ENCODE measurements around the gene HGF.

HGF gene

DNA sequence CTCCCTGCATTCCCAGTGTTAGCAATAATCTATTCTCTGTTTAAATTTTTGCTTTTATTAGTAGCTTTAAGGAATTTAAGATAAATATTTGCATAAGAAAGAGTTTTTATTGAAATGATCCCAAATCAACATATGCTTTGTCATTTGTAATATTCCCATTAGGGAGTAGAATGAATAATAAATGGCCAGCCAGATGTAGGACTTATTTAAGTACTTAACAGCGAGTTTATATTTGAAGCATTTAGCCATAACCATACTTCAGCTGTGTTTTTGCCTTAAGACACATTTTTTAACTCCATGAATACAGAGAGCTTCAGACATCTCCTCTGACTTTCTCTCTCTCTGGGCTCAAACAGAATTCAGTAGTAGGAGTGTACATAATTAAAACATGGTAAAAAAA is 103.6 kb downstream of the HGF start:
- Histone ChIP-seq H3K4me3 (ENCODE audit: low read length, poor library complexity, severe bottlenecking) (no peak overlapping the region), H3F3A (ENCODE audit: low read depth) (no peaks in the 10 kb centered on the region), H3K9ac (ENCODE audit: low read depth, low read length, poor library complexity, severe bottlenecking) (no peak overlapping the region), H3K36me3 (ENCODE audit: insufficient read depth, low read length) (no peaks in the 10 kb centered on the region), H3K79me2 (ENCODE audit: insufficient read depth, low read length) (no peaks in the 10 kb centered on the region), H4K20me1 (ENCODE audit: insufficient read depth, low read length, poor library complexity, severe bottlenecking) (no peaks in the 10 kb centered on the region), H3K4me2 (ENCODE audit: low read depth, low read length, poor library complexity, severe bottlenecking) (no peak overlapping the region), H3K27me3 (ENCODE audit: insufficient read depth, low read length, poor library complexity, severe bottlenecking) (no peaks in the 10 kb centered on the region), H3K9me3 (ENCODE audit: insufficient read depth, low read depth, low read length) (no peaks in the 10 kb centered on the region), H2AFZ (ENCODE audit: low read length) (no peak overlapping the region), H3K4me1 (ENCODE audit: insufficient read depth, low read length, poor library complexity, severe bottlenecking) (no peaks in the 10 kb centered on the region), H3K9me2 (replicated peaks; ENCODE audit: low read depth, low read length) (no peaks in the 10 kb centered on the region)
- no peak for TF ChIP-seq CTCF (conservative IDR thresholded peaks at IDR 0.05; ENCODE audit: low read length)
- no peak for TF ChIP-seq EZH2phosphoT487 (IDR thresholded peaks at IDR 0.05; ENCODE audit: borderline replicate concordance)

- no peaks in the 10 kb centered on the region for H3F3A ChIP-seq (ENCODE audit: low read depth)
- H4K20me1 ChIP-seq (ENCODE audit: insufficient read depth, low read length, poor library complexity, severe bottlenecking), result no peaks in the 10 kb centered on the region
- no peaks in the 10 kb centered on the region for H3K79me2 ChIP-seq (ENCODE audit: insufficient read depth, low read length)
- H3K9ac ChIP-seq (ENCODE audit: low read depth, low read length, poor library complexity, severe bottlenecking), result no peak overlapping the region
- no peak overlapping the region for H3K4me3 ChIP-seq (ENCODE audit: low read length, poor library complexity, severe bottlenecking)
- TF ChIP-seq CTCF (conservative IDR thresholded peaks at IDR 0.05; ENCODE audit: low read length) (no peak), EZH2phosphoT487 (IDR thresholded peaks at IDR 0.05; ENCODE audit: borderline replicate concordance) (no peak)
- H3K9me3 ChIP-seq (ENCODE audit: insufficient read depth, low read depth, low read length), result no peaks in the 10 kb centered on the region
- no peak overlapping the region for H3K4me2 ChIP-seq (ENCODE audit: low read depth, low read length, poor library complexity, severe bottlenecking)
- H3K27me3 ChIP-seq (ENCODE audit: insufficient read depth, low read length, poor library complexity, severe bottlenecking), result no peaks in the 10 kb centered on the region
- no peaks in the 10 kb centered on the region for H3K9me2 ChIP-seq (replicated peaks; ENCODE audit: low read depth, low read length)
- no peaks in the 10 kb centered on the region for H3K36me3 ChIP-seq (ENCODE audit: insufficient read depth, low read length)
- no peaks in the 10 kb centered on the region for H3K4me1 ChIP-seq (ENCODE audit: insufficient read depth, low read length, poor library complexity, severe bottlenecking)
- H2AFZ ChIP-seq (ENCODE audit: low read length), result no peak overlapping the region
Measured at GRCh38 chr7:81665236-81665635, 104.6 kb downstream of the HGF start.

GRCh38 chr7:81664304-81664703 is 105.5 kb downstream of the HGF start:
- Histone ChIP-seq H3K9ac (ENCODE audit: low read depth, low read length, poor library complexity, severe bottlenecking) (no peak overlapping the region), H3K79me2 (ENCODE audit: insufficient read depth, low read length) (no peaks in the 10 kb centered on the region), H3K9me3 (ENCODE audit: insufficient read depth, low read depth, low read length) (no peaks in the 10 kb centered on the region), H3K4me3 (ENCODE audit: low read length, poor library complexity, severe bottlenecking) (no peak overlapping the region), H3K36me3 (ENCODE audit: insufficient read depth, low read length) (no peaks in the 10 kb centered on the region), H2AFZ (ENCODE audit: low read length) (no peak overlapping the region), H3K27me3 (ENCODE audit: insufficient read depth, low read length, poor library complexity, severe bottlenecking) (no peaks in the 10 kb centered on the region), H3F3A (ENCODE audit: low read depth) (no peaks in the 10 kb centered on the region), H3K4me2 (ENCODE audit: low read depth, low read length, poor library complexity, severe bottlenecking) (no peak overlapping the region), H3K9me2 (replicated peaks; ENCODE audit: low read depth, low read length) (no peaks in the 10 kb centered on the region), H3K4me1 (ENCODE audit: insufficient read depth, low read length, poor library complexity, severe bottlenecking) (no peaks in the 10 kb centered on the region), H4K20me1 (ENCODE audit: insufficient read depth, low read length, poor library complexity, severe bottlenecking) (no peaks in the 10 kb centered on the region)
- TF ChIP-seq CTCF (conservative IDR thresholded peaks at IDR 0.05; ENCODE audit: low read length) (no peak), EZH2phosphoT487 (IDR thresholded peaks at IDR 0.05; ENCODE audit: borderline replicate concordance) (no peak)

All from Loucy (cell line).